ENCODE measurements around the gene HHEX.

GRCh38 chr10:92692697-92693533, 3.2 kb downstream of the HHEX start:
- TF ChIP-seq CTCF (IDR thresholded peaks at IDR 0.05; ENCODE audit: low read depth, low read length) (no peak), POLR2A (IDR thresholded peaks at IDR 0.05; ENCODE audit: extremely low read depth, insufficient read length) (no peak), MAX (IDR thresholded peaks at IDR 0.05; ENCODE audit: low read depth, low read length) (no peak), MYC (IDR thresholded peaks at IDR 0.05; ENCODE audit: low read depth, low read length) (no peak)

Measured in NB4 (cell line).